GM20000 (cell line): ENCODE data around the gene CTAGE6.
"Not testable (repeated sequence)": the region's sequence is repeated elsewhere in the genome, so short reads cannot be mapped to it uniquely, and the experiment has no call there.

Source experiments
- DNase-seq: peaks from one replicate; pipeline ENCODE4 v3.0.0; 2012; ENCODE audit warnings: low spot score
- CTCF ChIP-seq: IDR thresholded peaks from 2 replicates; pipeline ENCODE4 v1.5.1; 2012; ENCODE audit warnings: mild to moderate bottlenecking, control low read depth; ENCODE audit errors: extremely low read depth, missing control alignments

The CTAGE6 gene

GRCh38 chr7:143735962-143736361, 21.5 kb downstream of the CTAGE6 start:
- DNase-seq = no peak
- no peak for TF ChIP-seq CTCF

GRCh38 chr7:143733876-143734275, 23.6 kb downstream of the CTAGE6 start:
- TF ChIP-seq CTCF = no peak
- no peak for DNase-seq

GRCh38 chr7:143728333-143728862, 29.1 kb downstream of the CTAGE6 start:
- TF ChIP-seq CTCF = no peak
- no peak for DNase-seq

- DNase-seq = not testable (repeated sequence)
Observed at GRCh38 chr7:143727561-143727960, 29.9 kb downstream of the CTAGE6 start.

GRCh38 chr7:143726143-143726542, 31.4 kb downstream of the CTAGE6 start:
- DNase-seq = not testable (repeated sequence)

- DNase-seq = not testable (repeated sequence)
Observed at GRCh38 chr7:143720335-143720734, 37.2 kb downstream of the CTAGE6 start.

- DNase-seq = not testable (repeated sequence)
Observed at GRCh38 chr7:143715543-143716193, 41.8 kb downstream of the CTAGE6 start.

- not testable (repeated sequence) for DNase-seq
Observed at GRCh38 chr7:143714581-143715454, 42.7 kb downstream of the CTAGE6 start.

- DNase-seq = not testable (repeated sequence)
Observed at GRCh38 chr7:143712381-143712780, 45.1 kb downstream of the CTAGE6 start.

- not testable (repeated sequence) for DNase-seq
Observed at GRCh38 chr7:143711727-143712324, 45.7 kb downstream of the CTAGE6 start.

GRCh38 chr7:143709895-143710294, 47.6 kb downstream of the CTAGE6 start:
- DNase-seq = not testable (repeated sequence)
